PC-3 (cell line): Measurements from ENCODE around the gene SVIL.

Source experiments
- CTCF ChIP-seq: fragments of 300-600 bp; sonication (generic); conservative IDR thresholded peaks from 2 replicates; pipeline ENCODE4 v1.5.1; 2017; ENCODE audit warnings: antibody characterized with exemption, low read depth, mild to moderate bottlenecking, low read length
- EZH2phosphoT487 ChIP-seq: fragments of 300-600 bp; sonication (generic); IDR thresholded peaks from 2 replicates; pipeline ENCODE4 v1.6.1; 2018; ENCODE audit warnings: mild to moderate bottlenecking, antibody characterized with exemption, low read length, borderline replicate concordance

GRCh38 chr10:29434111-29434510 lies 200.7 kb downstream of the SVIL start:
- TF ChIP-seq CTCF (no peak), EZH2phosphoT487 (no peak)
